GM21619 (cell line): Measurements from ENCODE around the gene KCNQ4.

Experiments
- ATAC-seq: cut with Tn5 transposase; IDR thresholded peaks from one replicate; pipeline ENCODE4 v1.9.1; 2021; ENCODE audit not compliant: unreplicated experiment

Gene KCNQ4

DNA sequence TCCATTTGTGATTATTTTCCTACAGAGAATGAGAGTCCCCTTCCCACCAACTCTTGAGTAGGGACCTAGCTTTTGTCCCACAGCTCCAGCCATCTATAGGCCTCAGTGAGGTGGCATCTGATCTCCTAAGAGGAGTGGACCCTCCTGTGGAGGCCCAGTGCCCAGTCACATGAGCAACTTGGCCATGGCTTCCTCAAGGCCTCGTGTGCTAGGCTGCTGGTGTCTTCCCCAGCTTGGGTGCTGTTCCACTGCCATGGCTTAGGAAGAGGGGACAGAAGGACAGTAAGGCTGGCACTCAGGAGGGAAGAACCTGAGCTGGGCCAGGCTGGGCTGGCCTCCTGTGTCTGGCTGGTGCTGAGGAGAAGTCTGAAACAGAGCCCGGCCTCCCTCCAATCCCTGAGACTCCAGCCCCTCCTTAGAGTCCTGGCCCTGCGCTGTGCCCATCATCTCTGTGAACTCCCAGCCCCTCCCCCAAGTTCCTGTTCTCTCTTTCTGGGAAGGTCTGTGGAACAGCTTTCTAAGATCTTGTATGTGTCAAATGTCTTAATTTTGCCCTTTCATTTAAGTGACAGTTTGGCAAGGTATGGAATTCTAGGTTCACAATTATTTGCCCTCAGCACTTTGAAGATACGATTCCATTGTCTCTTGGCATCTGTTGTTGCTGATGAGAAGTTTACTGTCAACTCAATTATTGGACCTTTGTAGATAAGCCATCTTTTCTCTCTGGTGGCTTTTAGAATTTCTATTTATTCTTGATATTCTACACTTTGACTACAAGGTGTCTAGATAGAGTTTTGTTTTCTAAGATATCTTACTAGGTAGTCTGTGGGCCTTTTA is 7.1 kb upstream of the KCNQ4 start:
- no peak for ATAC-seq

DNA sequence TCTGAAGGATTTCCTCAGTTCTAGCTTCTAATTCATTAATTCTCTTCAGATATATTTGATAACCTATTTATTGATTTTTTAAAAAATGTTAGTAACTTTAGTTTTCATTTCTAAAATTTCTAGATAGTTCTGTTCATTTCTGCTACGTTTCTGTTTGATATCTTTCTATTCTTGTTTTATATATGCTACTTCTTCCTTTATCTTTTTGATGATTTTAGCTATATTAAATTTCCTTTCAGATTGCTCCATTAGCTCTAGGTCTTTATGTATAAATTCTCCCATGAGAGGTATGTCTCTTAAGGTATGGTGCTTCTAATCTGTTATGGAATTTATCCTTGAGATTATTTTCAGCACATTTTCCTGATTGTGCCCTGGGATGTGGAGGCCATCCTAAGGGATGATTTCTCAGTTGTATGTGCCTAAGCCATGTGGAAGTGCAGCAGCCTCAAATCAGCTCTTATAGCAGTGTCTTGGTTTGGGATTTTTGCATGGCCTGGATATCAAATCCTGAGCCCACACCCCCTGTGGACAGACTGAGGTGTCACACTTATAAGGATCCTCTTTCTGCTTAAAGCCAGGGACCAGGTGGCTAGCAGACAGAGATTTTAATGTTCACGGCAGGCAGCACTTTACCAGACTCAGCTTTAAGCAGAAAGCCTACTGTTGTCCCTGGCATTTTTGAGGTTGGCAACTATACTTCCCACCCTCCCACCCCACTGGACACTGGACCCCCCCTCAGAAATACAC is 6.2 kb upstream of the KCNQ4 start:
- ATAC-seq, result no peak

DNA sequence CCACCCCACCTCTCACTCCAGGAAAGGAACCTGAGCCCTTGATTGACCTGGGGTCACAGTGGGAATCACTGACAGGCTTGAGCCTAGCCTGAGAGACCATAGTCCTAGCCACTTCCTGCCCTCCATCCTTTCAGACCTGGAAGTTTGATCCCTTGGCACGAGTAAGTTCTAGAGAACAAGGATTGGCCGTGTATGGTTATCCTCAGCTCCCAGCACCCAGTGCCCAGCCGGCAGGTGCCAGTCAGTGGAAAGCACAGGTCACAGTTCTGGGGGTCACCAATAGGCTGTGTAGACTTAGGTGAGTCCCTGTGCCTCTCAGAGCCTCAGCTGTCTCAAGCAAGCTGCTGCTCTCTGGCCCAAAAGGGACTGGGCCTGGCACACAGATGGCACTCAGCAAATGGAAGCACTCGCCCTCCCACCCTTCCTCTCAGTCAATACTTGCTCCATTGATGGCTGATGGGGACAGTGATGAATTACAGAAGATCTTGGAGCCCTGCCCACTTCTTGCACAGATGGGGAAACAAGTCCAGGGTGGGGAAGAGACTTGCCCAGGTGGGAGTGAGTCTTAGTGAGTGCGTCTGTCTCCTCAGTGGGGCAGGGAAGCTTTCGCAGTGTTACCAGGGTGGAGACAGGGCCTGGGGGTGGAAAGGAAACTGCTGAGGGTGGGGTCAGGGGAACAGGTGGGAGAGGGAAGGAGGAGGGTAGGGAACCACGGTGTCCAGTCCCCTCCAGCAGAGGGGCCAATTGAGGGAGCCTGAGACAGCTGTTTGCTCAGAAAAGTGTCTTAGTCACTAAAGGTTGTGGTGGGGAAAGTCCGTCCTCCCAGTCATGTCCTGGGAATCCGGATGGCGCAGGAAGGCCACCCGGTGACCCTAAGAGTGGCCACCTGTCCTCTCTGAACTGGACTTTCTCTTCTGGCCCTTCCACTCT is 2.6 kb upstream of the KCNQ4 start:
- no peak for ATAC-seq

DNA sequence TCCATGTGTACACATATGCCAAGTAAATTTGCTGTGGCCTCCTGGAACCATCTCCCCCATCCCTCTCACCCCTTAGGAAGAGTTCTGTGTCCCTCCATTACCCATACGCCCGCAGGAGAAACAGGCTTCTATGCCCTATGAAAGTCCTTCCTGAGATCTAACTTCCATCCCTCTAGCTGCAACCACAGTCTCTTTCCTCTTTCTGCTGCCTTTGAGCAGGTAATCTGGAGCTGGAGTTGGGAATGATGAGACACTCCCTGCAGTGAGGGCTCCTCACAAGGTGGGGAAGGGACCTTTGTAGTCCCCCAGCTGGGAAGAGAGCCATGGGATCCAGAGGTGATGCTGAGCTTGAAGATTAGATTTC is 2.0 kb upstream of the KCNQ4 start:
- no peak for ATAC-seq

DNA sequence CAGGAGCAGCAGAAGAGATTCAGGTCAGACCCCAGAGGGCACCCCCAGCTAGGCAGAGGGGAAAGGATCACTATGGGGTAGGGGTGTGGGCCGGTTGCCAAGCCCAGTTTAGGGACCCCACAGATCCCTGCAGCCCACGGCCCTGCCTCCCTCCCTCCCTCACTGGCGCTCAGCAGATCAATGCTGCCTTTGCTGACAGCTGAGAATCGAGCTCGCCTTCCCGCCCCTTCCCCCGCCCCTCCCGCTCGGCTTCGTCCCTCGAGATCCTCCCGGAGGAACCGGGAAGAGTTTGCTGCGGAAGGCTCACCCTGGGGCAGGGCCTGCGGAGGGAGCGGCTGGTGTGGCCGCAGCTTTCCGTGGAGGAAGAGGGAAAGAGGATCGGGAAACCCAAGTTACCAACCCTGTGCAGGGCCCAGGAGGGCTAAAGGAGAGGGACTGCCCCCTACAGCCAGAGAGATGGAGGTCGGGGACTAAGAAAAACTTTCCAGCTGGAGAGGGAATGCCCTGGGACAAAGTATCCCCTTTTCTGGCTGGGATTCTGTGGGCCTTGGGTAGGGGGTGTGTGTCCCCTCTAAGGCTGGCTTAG is 1.1 kb upstream of the KCNQ4 start:
- ATAC-seq, result no peak

DNA sequence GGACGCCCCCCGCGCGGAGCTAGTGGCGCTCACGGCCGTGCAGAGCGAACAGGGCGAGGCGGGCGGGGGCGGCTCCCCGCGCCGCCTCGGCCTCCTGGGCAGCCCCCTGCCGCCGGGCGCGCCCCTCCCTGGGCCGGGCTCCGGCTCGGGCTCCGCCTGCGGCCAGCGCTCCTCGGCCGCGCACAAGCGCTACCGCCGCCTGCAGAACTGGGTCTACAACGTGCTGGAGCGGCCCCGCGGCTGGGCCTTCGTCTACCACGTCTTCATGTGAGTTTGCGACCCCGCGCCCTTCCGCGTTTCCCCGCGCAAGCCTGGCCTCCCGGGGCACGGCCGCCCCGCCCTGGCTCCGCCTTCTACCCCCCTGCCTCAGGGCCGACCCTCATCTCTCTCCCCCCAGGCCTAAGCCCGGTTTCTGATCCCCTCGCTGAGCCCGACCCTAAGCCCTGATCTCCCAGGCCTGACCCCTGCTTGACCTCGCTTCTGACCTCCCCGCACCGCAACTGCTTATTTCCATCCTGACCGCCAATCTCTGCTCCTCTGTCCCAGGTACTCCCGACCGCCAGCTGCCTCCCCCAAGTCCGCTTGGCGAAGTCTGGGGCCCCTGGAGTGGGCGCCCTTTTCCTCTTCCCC is 669 bp downstream of the KCNQ4 start:
- ATAC-seq, result no peak

DNA sequence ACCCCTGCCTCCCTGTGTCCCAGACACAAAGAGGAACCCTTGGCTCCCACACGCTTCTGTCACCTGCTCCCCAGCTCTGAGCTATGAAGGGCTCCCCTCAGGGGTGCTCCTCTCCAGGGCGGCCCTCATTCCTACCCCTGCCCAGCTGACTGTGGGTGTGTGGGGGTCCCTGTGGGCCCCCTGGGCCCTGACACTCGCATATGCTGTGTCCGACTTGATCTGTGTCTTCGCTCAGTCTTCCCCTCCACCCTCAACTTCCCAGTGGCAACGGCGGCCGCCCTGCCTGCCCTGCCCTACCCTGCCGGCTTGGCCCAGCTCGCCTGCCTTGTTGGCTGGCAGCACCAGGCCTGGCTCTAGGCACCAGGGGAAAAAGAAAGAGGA is 1.2 kb downstream of the KCNQ4 start:
- ATAC-seq, result no peak

DNA sequence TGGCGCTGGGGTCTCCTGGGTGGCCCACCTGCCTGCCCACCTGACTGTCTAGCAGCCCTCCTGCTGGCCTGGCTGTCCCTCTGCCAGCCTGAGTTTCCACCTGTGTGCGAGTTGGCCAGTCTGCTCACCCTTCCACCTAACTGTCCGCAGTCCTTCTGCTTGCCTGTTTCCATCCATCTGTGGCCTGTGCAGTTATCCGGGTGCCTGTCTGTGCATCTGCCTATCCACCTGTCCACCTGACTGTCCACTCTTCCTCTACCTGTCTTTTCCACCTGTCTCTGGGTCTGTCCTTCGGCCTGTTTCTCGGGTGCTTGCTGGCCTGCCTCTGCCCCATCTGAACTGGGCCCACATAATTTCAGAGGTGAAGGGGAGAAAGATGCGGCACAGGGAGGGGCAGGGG is 1.9 kb downstream of the KCNQ4 start:
- no peak for ATAC-seq

DNA sequence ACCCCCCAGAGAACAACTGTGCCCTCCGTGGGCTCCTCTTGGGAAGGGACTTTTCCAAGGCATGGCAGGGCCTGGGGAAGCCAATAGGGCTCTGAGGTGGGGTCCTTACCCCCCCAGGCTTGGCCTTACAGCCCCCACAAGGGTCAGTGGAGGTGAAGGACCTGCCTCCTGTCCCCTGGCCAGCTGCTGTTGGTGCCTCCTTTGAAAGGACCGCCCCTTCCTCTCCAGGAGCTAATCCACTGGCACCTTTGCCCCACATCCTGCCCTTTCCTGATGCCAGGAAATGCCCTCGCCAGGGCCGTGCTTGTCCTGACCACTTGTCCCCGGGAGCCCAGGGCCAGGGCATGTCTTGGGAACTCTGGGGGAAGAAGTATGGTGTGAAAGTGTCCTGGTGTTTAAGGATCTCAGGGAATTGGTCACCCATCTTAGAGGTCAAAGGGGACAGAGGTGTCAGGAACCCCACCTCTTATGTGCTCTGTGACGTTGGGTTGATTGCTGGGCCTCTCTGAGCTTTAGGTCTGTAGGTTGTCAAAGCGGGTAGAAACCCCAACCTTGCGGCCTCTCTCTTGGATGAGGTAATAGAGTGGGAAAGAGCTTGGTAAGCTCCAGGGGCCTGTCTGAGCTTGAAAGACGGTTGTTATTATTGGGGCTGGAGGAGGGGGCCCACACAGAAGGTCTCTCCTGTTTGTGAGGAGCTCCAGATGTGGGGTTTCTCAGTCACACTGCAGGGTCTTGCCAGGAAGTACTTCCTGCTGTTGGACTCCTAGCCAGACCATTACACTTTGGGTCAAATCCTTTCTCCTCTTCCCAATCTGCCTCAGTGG is 2.8 kb downstream of the KCNQ4 start:
- no peak for ATAC-seq

DNA sequence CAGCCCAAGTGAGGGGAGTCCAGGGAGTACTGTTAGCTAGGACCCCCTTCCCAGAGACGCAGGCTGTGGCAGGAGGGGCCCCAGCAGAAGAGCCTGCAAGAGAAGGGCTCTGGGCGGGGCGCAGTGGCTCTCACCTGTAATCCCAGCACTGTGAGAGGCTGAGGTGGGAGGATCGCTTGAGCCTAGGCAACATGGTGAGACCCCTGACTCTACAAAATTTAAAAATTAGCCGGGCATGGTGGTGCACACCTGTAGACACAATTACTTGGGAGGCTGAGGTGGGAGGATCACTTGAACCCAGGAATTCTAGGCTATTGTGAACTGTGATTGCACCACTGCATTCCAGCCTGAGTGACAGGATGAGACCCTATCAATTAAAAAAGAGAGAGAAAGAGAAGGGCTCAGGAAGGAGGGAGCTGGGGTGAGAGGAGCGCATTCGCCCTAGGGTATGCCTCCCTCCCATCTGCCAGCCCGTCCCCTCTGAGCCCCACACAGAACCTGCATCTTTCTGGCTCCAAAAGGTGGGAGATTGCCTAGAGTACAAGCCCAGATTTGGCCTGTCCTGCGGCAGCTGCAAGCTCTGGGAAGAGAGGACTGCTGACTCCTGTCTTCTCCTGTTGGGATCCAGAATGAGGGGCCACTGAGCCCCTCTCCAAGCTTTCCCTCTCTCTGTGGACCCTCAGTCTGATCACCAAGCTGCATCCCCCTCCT is 3.6 kb downstream of the KCNQ4 start:
- no peak for ATAC-seq

DNA sequence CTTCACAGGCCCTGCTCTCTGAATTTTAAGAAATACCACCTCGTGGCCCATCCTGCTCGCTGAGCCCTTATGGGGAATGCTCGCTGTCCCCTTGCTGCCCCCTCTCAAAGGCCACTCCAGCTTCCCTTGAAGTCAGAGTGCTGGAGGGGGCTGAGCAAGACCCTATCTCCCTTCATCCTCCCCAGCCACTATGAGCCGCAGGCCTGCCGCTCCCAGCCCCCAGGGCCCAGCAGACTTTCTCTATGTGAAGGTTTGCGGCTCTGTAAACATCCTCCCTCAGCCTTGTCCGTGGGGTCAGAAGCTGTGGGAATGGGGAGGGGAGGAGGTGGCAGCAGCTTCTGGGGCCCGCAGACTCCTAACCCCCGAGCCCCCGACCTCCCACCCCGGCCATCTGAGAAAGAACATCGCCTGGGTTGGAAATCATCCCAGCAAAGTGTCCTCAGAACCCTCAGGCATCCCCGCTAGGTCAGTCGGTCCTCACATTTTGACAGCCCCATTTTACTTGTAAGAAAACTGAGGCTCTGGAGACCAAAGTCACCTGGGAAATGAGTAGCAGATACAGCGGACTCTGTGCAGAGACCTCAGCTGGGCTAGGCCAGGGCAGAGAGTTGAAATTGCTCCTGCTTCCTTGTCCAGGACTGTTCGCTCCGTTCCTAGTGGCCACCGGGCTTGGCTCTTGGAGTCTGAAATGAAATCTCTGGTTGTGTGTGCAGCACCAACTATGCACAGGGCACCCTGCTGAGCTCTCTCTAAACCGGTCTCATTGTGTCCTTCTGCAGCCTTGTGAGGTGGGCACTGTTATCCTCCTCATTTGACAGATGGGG is 4.4 kb downstream of the KCNQ4 start:
- no peak for ATAC-seq

DNA sequence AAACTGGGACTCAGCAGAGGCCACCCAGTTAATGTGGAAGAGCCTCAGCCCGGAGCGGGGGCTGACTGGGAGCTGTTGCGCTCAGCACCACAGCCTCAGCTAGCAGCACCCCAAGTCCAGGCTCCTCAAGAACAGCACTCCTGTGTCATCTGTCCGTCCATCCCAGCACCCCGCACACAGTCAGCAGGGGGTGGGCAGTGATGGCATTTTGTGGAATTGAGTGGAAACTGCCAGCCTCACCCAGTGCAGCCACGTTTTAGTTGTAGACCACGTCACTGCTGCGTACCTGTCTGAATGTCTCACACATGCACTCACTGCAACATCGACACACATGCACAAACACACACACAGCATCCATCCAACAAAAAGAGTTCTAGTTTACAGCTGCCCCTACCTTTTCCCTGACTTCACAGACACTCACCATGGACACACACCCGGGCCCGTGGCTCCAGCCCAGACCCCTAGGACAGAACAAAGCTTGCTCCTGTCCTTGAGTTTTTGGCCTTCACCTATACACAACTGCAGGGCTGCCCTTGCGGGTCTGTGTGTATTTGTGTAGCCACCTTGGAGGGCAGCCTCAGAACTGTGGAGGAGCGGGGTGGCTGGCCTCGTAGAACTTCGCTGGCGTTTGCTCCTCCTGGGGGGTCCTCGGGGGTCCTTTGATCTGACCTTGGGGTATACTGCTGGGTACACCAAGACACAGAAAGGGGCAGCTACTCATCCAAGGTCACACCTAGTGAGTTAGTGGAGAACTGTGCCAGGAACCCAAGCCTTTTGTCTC is 5.2 kb downstream of the KCNQ4 start:
- no peak for ATAC-seq

DNA sequence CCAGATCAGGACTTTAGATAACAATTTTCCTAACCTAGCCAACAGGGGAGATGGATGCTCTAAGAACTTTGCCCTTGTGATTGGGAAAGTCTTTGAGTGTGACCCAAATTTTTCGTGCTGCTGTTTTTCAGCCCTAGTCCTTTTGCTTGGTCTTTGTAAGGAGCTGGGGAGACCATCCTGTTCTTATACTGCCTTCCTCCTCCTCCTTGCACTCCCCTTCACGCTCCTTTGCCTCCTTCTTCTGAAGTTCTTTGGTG is 5.7 kb downstream of the KCNQ4 start:
- no peak for ATAC-seq

DNA sequence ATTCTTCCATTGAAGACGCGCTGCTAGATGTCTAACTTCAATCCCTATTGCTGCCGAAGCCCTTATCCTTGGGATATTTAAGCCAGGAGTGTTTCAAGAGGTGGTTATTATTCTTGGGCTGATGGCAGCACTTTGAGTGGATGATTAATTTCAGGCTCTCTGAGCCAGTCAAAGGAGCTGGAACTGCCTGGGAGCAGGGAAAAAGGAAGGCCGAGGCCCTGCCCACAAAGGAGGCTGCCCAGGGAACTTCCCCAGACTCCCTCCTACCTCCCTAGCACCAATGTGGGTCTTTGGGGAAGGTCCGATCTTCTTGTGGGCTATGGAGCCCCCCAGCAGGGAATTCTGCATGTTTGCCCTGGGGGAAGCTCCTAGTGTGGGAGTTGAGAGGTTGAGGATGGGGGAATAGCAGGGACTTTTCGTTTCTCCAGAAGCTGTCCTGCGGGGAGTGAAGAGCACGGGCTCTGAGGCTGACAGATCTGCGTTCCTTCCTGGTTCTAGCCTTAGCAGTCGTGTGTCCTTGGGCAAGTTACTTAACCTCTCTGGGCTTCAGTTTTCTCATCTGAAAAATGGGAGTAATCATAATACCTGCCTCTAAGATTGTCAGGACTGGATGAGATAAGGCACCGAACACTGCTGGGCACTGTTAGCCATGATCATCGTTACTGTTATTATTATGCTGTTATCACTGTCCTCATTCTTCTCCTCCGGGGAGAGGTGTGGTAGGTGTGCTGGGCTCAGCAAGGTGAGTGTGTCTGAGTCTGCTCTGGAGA is 6.3 kb downstream of the KCNQ4 start:
- no peak for ATAC-seq

DNA sequence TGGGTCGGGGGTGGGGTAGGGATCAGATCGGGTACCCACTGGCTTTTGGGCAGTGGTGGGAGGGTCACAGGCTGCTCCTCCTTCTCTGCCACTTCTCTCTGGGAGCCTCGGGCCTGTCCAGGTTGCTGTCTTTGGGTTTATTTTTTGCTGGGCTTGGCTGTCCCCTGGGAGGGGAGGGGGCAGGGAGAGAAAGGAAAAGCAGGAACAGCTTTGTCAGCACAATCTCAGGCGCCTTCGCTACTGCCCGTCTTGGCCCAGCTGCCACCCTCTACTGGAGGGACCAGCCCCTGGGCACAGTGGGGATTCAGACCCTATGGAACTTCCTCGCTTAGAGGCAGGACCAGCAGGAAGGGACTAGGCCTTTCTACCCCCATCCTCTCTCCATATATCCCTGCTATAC is 8.4 kb downstream of the KCNQ4 start:
- no peak for ATAC-seq

DNA sequence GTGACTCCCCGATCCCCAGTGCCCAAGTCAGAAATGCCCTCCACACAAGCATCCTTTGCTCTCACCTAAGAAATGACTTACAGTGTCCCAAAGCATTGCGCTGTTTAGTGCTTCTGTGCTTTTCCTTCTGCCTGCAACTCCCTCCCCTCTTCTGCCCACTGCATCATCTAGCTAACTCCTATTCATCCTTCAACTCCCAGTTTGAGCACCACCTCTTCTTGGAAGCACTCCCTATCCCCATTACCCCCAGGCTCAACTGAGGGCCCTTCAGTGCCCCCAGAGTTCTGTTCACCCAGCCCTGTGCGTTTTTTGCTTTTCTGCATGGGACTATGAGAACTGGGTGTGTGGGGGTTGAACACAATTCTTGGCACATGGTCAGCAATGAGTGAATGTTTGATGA is 10.0 kb downstream of the KCNQ4 start:
- no peak for ATAC-seq

DNA sequence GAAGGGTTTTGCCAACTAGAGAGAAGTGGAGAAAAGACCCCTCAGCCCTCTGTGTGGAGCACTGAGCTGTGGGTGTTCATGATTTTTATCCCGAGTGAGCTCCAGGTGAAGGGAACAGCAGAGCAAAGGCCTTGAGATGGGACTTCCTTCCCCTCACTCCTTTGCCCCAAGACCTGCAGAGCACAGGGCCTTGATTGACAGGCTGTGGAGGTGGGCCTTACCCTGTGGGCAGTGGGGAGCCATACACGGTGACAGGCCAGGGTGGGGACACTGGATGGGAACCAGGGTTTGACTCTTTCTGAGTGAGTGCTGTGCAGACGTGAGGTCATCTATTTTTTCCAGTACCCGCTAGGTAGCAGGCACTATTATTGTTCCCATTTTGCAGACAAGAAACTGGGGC is 10.5 kb downstream of the KCNQ4 start:
- ATAC-seq, result no peak
